Inferior parietal cortex (tissue), 1 donor: ENCODE results near the gene FNDC3B.

Experiments used
- DNase-seq: peaks from one replicate; pipeline ENCODE4 v3.0.0-alpha.2; 2016; ENCODE audit errors: extremely low spot score

FNDC3B gene

DNA sequence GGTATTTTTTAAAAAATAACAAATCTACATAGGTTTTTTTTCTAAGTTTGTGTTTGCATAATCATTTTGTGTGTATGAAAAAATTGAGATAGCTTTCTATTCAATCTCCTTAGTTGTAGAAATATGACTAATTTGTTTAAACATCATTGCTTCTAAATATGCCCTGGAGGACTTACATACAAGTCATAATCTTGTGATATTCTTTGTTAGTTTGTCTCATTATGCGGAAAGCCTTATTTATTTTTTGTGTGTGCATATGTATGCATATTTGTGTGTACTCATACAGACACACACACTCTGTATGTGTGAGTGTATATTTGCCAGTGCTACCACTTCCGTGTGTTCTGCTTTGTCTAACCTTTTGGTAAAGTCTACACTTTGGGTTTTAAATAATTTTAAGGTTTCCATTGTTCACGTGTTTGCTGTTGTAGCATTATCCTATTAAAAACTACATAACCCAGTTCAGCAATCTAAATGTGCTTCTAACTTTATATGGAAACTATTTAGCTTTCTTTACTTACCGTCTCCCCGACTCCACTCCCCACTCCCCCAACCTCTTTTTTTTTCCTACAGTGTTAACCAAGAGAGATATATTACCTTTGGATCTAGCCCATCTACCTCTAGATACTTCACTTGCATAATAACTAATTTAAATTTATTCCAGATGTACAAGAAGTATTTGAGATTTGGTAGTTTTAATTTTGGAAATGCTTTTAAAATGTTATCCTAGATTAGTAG is 111.7 kb downstream of the FNDC3B start:
- DNase-seq = no peak

- no peak for DNase-seq
These were observed 112.6 kb downstream of the FNDC3B start for GRCh38 chr3:172151651-172152649.

- no peak for DNase-seq
These were observed 113.5 kb downstream of the FNDC3B start for GRCh38 chr3:172152874-172153273.

DNA sequence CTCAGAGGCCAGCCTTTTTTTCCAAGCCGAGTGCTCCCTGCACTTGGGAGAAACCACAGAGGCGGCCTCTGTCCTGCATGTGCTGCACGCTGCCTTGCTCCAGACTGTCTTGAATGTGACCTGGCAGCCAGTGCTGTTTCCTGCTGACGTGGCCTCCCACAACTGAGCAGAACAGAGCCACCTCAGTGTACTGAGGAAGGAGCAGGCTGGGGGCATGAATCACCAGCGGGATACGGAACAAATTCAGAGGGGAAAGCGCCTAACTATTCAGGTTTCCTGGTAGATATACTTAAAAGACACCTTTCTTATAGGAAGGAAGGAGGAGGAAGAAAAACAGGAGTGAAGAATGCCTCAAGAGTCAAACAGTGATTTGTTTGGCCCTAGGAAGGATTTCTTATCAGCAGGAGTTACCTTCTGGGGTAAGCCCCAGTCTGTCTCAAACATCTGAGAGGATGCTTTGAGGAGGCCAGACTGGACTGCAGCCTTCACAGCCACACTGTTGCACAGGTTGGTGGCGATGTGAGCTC is 114.0 kb downstream of the FNDC3B start:
- peak; percentile 23 for DNase-seq

DNA sequence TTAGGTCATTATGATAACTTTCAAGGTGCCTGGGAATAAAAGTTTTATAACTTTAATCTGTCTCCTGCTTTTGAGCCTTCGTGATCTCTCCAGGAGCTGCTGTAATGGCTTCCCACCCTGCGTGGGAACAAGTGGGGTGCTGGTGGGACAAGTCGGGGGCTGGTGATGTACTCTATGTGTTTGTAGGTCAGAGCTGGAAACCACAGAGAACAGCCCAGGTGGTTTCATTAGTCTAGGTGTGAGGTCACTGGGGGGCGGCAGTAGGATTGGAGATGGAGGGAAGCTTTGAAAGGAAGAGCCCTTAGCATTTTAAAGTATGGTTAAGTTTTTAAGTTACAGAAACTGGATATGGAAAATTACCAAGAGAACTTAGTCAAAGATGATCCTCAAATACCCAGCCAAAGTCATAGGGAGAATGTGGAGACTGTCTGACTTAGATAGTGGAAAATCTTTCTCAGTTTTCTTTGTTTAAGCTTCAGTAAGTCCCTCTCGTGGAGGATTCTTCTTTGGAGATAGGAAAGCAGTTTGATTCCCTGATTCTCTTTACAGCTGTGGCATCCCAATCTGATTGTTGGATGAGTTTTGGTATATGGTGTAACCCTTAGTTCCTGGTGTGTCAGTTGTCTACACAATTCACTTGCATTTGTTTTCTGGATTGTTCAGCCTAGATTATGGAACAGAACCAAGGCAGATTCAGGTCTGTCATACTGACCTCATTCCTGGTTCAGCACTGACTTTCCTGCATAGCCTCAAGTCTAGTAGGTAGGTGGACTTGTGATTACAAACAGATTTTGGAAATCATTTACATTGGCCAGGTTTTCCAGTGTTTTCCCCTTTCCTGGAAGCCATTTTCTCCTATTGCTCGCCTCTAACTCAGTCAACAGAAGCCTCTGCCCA is 115.6 kb downstream of the FNDC3B start:
- DNase-seq = no peak

- no peak for DNase-seq
These were observed 116.7 kb downstream of the FNDC3B start for GRCh38 chr3:172155897-172156585.

DNA sequence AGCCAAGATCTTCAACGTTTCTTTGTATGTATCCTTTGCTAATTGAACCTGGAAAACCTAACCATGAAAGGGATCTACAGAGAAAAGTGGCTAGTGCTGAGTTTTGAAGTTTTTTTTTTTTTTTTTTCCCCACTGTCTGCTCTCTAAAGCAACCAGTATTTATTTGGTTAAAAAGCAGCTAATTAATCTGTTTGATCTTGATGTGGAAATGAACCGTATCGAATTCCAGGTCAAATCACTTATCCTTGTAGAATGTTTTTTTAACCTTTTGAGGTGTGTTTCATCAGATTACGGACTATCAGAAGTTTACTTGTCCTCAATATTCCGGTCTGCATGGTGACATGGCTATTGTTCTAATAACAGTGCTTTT is 117.2 kb downstream of the FNDC3B start:
- no peak for DNase-seq

GRCh38 chr3:172157564-172158258 is 118.3 kb downstream of the FNDC3B start:
- no peak for DNase-seq

- DNase-seq = no peak
These were observed 119.4 kb downstream of the FNDC3B start for GRCh38 chr3:172158741-172159140.

DNA sequence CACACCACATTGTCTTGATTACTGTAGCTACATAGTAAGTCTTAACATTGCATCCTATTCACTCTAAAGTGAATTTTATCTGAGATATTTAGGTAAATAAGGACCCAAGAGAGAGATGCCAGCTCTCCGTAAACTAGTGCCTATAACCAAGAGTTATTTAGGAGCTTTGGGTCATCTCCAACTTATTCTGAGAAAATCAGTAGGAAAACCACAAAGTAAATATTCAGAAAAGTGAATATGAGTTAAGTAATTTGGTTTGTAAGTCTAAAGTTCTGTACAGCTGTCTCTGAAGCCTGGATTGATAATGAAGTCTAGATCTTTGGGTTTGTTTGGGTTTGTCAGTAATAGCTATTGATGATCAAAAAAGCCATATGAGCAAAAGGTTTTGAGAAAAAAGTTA is 120.0 kb downstream of the FNDC3B start:
- DNase-seq = no peak

DNA sequence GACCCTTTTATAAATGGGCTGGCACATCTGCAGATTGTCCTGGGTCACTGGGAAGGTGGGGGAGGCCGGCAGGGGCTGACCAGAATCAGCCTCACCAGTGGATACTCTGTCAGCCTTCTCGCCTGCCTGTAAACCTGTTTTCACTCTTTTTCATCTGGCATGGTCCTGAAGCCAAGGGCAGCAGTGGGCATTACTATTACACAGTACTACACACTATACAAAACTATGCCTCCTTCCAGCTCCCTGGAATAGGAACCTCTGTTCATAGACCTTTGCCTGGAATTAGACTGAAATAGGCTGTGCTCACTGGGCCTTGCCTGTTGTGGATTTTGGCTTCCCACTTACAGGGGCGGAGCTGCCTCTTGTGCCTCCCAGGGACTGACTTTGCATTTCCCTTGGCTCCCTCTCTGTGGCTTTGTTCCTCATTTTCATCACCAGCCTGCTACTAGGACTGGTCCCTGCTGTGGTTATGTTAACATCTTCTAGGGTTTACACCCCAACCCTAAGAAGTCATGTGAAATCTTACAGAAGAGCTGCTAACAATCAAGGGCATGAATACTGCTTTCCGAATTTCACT is 120.7 kb downstream of the FNDC3B start:
- DNase-seq = no peak

- no peak for DNase-seq
These were observed 121.9 kb downstream of the FNDC3B start for GRCh38 chr3:172161133-172161789.

DNA sequence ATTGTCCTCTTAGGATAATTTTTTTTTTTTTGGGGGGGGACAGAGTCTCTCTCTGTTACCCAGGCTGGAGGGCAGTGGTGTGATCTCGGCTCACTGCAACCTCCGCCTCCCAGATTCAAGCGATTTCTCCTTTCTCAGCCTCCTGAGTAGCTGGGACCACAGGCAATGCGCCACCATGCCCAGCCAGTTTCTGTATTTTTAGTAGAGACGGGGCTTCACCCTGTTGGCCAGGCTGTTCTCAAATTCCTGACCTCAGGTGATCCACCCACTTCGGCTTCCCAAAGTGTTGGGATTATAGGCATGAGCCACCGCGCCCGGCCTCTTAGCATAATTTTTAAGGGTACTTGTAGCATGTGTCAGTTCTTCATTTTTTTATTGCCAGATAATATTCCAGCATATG is 122.6 kb downstream of the FNDC3B start:
- DNase-seq = no peak

GRCh38 chr3:172163320-172163719 is 123.9 kb downstream of the FNDC3B start:
- DNase-seq = no peak

DNA sequence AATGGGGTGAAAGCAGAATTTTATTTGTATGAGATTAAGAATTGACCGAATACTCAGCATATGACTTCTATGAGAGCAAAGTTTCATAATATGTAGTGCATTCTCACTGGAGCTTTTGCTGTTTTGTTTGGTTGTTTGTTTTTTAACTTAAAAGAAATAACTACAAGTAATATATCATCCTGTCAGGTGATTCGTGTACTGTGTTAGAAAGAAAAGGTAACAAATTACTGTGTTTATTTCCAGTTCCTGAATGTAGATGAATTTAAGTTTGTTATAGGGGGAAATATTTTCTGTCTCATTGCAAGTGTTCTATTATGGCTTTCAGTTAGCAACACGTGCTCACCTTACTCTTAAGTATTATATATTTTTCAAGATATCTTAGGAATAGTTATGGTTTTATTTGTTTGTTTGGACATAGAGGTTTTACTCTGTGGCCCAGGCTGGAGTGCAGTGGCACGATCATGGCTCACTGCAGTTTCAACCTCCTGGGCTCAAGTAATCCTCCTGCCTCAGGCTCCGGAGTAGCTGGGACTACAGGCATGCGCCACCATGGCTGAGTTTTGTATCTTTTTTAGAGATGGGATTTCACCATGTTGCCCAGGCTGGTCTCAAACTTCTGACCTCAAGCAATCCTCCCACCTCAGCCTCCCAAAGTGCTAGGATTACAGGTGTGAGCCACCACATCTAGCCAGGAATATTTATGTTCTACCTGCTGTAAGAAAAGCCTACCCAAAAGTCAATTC is 125.4 kb downstream of the FNDC3B start:
- no peak for DNase-seq

GRCh38 chr3:172166261-172166660 is 126.9 kb downstream of the FNDC3B start:
- no peak for DNase-seq

DNA sequence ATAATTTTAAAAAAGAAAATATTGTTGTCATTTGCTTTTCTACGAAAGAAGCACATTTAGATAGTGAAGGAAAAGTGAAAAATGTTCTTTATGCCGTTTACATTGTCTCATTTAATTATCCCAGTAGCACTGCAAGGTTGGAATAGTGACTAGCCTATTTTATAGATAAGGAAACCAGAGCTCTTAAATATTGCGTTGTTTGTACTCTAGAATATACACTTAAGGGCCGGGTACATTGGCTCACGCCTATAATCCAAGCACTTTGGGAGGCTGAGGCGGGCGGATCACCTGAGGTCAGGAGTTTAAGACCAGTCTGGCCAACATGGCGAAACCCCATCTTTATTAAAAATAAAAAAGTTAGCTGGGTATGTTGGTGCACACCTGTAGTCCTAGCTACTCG is 127.5 kb downstream of the FNDC3B start:
- DNase-seq = no peak

GRCh38 chr3:172167892-172168648 is 128.7 kb downstream of the FNDC3B start:
- no peak for DNase-seq
